Measurements from ENCODE around the gene TSPEAR. TPM values are rescaled to one million over a fixed set of nuclear protein-coding genes. Genes with fewer than 3 reads are reported as not detected.

TSPEAR gene
- polyA plus RNA-seq, 1 of the 3 experiments (the other 2 are of a cell fraction), result 0.08 TPM

DNA sequence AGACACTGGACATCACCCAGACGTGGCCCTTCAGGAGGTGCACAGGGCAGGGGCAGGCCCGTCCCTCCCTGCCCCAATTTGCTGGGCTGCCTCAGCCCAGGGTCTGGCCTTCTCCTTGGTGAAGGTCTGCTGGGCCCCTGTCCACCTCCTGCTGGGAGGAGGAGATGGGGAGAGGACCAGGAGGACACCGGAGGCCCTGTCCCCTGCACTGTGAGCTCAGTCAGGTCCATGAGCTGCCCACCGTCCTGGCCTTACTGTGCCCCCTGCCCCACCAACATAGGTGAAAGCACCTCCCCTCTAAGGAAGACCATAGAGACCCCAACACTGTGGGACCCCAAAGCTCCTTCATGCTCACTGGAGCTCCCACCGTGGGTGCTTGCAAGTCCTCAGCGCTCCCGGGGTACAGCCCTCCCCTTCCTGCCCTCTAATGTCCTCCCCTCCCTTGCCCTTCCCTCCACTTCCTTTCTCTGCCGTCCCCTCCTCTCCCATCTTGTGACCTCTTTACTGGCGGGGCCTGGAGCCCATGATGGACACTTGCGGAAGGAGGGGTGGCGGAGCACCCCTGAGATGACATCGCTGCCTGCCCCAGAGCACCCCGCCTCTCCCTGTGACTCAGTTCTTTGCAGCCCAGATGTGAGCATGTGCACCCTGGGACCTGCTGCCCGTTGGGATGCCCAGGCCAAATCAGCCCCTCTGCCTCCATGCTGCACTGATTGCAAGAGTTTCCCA lies 251.5 kb downstream of the TSPEAR start (continued):
- TF ChIP-seq, protein P1, sequence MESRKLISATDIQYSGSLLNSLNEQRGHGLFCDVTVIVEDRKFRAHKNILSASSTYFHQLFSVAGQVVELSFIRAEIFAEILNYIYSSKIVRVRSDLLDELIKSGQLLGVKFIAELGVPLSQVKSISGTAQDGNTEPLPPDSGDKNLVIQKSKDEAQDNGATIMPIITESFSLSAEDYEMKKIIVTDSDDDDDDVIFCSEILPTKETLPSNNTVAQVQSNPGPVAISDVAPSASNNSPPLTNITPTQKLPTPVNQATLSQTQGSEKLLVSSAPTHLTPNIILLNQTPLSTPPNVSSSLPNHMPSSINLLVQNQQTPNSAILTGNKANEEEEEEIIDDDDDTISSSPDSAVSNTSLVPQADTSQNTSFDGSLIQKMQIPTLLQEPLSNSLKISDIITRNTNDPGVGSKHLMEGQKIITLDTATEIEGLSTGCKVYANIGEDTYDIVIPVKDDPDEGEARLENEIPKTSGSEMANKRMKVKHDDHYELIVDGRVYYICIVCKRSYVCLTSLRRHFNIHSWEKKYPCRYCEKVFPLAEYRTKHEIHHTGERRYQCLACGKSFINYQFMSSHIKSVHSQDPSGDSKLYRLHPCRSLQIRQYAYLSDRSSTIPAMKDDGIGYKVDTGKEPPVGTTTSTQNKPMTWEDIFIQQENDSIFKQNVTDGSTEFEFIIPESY (IDR thresholded peaks at IDR 0.05; ENCODE audit: borderline replicate concordance, low read depth), result no peak
- TF ChIP-seq ELF1 (IDR thresholded peaks at IDR 0.05) (no peak), GATA2 (CRISPR knock-in tag; IDR thresholded peaks at IDR 0.05) (no peak), SMC3 (IDR thresholded peaks at IDR 0.05; ENCODE audit: low read depth, low read length) (no peak), RCOR1 (IDR thresholded peaks at IDR 0.05; ENCODE audit: low read length) (no peak), TCF12 (IDR thresholded peaks at IDR 0.05) (no peak), YY1 (IDR thresholded peaks at IDR 0.05; ENCODE audit: low read depth) (no peak)
- TF ChIP-seq, protein P2, sequence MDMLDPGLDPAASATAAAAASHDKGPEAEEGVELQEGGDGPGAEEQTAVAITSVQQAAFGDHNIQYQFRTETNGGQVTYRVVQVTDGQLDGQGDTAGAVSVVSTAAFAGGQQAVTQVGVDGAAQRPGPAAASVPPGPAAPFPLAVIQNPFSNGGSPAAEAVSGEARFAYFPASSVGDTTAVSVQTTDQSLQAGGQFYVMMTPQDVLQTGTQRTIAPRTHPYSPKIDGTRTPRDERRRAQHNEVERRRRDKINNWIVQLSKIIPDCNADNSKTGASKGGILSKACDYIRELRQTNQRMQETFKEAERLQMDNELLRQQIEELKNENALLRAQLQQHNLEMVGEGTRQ (IDR thresholded peaks at IDR 0.05; ENCODE audit: borderline replicate concordance, low read depth, low read length), result no peak

DNA sequence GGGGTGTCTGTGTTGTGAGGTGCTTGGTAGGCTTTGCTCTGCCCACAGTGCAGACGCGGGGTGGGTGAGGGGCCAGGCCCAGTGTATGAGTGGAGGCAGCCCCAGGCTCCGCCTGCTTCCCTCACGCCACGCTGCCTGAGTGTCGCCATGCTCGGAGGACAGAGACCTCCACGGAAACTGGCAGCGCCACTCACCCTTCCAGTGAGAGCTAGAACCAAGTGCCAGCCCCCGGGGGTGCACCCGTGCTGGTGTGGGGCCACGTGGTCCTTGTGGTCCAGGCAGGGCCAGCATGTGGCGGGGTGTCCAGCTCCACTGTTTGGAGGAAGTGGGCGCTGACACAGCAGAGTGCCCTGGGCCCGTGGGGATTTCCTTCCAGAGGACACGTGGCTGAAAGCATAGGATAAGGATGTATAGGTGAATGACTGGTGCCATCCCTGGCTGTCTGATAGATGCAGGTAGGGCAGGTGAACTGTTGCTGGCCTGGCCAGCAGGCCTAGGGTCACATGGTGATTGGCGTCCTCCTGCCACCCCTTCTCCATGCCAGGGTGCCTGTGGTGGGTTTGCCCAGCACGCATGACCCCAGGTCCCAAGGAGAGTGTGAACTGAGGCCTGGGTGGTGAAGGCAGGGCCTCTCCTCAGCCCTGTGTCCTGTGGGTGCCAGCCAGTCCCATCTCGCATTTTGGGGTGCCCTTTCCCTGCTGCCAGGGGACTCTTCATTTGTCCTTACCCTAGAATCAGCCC lies 252.2 kb downstream of the TSPEAR start:
- ChIA-PET CTCF (no interaction called here), POLR2A (no interaction called here)
- TF ChIP-seq RAD21 (IDR thresholded peaks at IDR 0.05; ENCODE audit: low read length), result no peak
- TF ChIP-seq EZH2phosphoT487 (IDR thresholded peaks at IDR 0.05; ENCODE audit: borderline replicate concordance, low read depth), result no peak
- no peak for TF ChIP-seq NFIC (IDR thresholded peaks at IDR 0.05; ENCODE audit: borderline replicate concordance)
- TF ChIP-seq SIN3A (IDR thresholded peaks at IDR 0.05; ENCODE audit: borderline replicate concordance, low read depth, low read length), result no peak
- TF ChIP-seq FOXJ3 (CRISPR knock-in tag; IDR thresholded peaks at IDR 0.05), result no peak
- TF ChIP-seq, protein P3, sequence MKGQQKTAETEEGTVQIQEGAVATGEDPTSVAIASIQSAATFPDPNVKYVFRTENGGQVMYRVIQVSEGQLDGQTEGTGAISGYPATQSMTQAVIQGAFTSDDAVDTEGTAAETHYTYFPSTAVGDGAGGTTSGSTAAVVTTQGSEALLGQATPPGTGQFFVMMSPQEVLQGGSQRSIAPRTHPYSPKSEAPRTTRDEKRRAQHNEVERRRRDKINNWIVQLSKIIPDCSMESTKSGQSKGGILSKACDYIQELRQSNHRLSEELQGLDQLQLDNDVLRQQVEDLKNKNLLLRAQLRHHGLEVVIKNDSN (IDR thresholded peaks at IDR 0.05; ENCODE audit: borderline replicate concordance, low read depth), result no peak
- no peak for TF ChIP-seq RCOR1 (IDR thresholded peaks at IDR 0.05; ENCODE audit: low read length)
- no peak for TF ChIP-seq CHD2 (IDR thresholded peaks at IDR 0.05; ENCODE audit: low read length, partially characterized antibody)
- no peak for TF ChIP-seq SMC3 (IDR thresholded peaks at IDR 0.05; ENCODE audit: low read depth, low read length)
- TF ChIP-seq FOSL2 (IDR thresholded peaks at IDR 0.05; ENCODE audit: borderline replicate concordance, low read depth), result no peak
- TF ChIP-seq, protein P4, sequence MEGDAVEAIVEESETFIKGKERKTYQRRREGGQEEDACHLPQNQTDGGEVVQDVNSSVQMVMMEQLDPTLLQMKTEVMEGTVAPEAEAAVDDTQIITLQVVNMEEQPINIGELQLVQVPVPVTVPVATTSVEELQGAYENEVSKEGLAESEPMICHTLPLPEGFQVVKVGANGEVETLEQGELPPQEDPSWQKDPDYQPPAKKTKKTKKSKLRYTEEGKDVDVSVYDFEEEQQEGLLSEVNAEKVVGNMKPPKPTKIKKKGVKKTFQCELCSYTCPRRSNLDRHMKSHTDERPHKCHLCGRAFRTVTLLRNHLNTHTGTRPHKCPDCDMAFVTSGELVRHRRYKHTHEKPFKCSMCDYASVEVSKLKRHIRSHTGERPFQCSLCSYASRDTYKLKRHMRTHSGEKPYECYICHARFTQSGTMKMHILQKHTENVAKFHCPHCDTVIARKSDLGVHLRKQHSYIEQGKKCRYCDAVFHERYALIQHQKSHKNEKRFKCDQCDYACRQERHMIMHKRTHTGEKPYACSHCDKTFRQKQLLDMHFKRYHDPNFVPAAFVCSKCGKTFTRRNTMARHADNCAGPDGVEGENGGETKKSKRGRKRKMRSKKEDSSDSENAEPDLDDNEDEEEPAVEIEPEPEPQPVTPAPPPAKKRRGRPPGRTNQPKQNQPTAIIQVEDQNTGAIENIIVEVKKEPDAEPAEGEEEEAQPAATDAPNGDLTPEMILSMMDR (IDR thresholded peaks at IDR 0.05), result no peak
- TF ChIP-seq, protein P5, sequence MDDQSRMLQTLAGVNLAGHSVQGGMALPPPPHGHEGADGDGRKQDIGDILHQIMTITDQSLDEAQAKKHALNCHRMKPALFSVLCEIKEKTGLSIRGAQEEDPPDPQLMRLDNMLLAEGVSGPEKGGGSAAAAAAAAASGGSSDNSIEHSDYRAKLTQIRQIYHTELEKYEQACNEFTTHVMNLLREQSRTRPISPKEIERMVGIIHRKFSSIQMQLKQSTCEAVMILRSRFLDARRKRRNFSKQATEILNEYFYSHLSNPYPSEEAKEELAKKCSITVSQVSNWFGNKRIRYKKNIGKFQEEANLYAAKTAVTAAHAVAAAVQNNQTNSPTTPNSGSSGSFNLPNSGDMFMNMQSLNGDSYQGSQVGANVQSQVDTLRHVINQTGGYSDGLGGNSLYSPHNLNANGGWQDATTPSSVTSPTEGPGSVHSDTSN (IDR thresholded peaks at IDR 0.05), result no peak
- Histone ChIP-seq H3K9me3 (no peaks in the 10 kb centered on the region), H3K9ac (no peak overlapping the region), H3K4me3 (ENCODE audit: low read depth in 2 of 2, low read length in 1 of 2) (no peak overlapping the region), H3K36me3 (replicated peaks in 1 of 2; ENCODE audit: control insufficient read depth in 1 of 2, insufficient read depth in 2 of 2, low read length in 1 of 2) (no peaks in the 10 kb centered on the region), H3K27ac (ENCODE audit: low read depth in 2 of 2, low read length in 1 of 2) (no peak overlapping the region), H3F3A (replicated peaks; ENCODE audit: insufficient read depth) (peaks cover 7% of the 10 kb centered on the region), H2AFZ (ENCODE audit: low read depth) (no peak overlapping the region), H3K27me3 (ENCODE audit: insufficient read depth) (no peaks in the 10 kb centered on the region), H3K9me2 (no peaks in the 10 kb centered on the region), H3K4me2 (no peak overlapping the region), H3K79me2 (ENCODE audit: insufficient read depth) (no peaks in the 10 kb centered on the region), H3K4me1 (ENCODE audit: control insufficient read depth in 1 of 2, insufficient read depth in 2 of 2, low read depth in 1 of 2, low read length in 1 of 2) (peaks cover 0 to 5% of the 10 kb centered on the region in 2 experiments; a peak in 1 of 4 replicates), H4K20me1 (ENCODE audit: insufficient read depth) (no peaks in the 10 kb centered on the region)
- no peak for DNase-seq
- 81% methylated on average over 5 of the region's 19 CpGs for WGBS (ENCODE audit: low lambda C conversion rate)

Measured in SK-N-SH (cell line).